ENCODE measurements around the gene CSH1. TPM values are rescaled to one million over a fixed set of nuclear protein-coding genes. Genes with fewer than 3 reads are reported as not detected.

The CSH1 gene

Small RNAs within 50 kb of the gene (small RNA-seq; reads per million reads assigned to genes)
- gene AC040958.1 (ENCODE audit: low read depth) (not detected), gene AC127029.1 (ENCODE audit: low read depth) (not detected), gene GH1 (ENCODE audit: low read depth) (not detected)
